GM10266 (cell line): ENCODE results near the gene COBL.

Experiments
- DNase-seq: peaks from one replicate; pipeline ENCODE4 v3.0.0; 2012; ENCODE audit errors: extremely low spot score
- TF ChIP-seq, protein P1 (sequence below): IDR thresholded peaks from 2 replicates; pipeline ENCODE4 v1.5.1; 2012; ENCODE audit warnings: mild to moderate bottlenecking, low read depth; ENCODE audit not compliant: control insufficient read depth, insufficient read depth; ENCODE audit errors: missing control alignments

Gene COBL

GRCh38 chr7:51146816-51147586 lies 169.6 kb downstream of the COBL start:
- DNase-seq: no peak
- TF ChIP-seq, protein P1, sequence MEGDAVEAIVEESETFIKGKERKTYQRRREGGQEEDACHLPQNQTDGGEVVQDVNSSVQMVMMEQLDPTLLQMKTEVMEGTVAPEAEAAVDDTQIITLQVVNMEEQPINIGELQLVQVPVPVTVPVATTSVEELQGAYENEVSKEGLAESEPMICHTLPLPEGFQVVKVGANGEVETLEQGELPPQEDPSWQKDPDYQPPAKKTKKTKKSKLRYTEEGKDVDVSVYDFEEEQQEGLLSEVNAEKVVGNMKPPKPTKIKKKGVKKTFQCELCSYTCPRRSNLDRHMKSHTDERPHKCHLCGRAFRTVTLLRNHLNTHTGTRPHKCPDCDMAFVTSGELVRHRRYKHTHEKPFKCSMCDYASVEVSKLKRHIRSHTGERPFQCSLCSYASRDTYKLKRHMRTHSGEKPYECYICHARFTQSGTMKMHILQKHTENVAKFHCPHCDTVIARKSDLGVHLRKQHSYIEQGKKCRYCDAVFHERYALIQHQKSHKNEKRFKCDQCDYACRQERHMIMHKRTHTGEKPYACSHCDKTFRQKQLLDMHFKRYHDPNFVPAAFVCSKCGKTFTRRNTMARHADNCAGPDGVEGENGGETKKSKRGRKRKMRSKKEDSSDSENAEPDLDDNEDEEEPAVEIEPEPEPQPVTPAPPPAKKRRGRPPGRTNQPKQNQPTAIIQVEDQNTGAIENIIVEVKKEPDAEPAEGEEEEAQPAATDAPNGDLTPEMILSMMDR: no peak

DNA sequence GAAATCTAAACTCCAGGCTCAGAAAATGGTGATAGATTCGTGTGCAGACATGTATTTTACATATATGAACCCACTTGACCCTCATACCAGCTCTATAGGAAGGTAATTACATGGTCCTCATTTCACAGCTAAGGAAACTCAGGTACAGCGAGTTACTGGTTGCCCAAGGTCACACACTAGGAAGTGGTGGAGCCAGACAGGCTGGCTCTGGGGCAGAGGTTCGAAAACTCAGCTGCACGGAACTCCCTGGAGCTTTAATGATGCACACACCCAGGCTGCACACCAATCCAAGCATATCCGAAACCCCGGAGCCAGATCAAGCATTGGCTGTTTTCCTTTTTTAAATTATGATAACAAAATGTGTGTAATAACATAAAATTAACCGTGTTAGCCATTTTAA lies 172.4 kb downstream of the COBL start:
- TF ChIP-seq, protein P1: no peak

GRCh38 chr7:51142741-51143385 lies 173.7 kb downstream of the COBL start:
- TF ChIP-seq, protein P1: no peak
- no peak for DNase-seq

More for the DNA sequence above, 172.4 kb downstream of the COBL start:
- DNase-seq: no peak

DNA sequence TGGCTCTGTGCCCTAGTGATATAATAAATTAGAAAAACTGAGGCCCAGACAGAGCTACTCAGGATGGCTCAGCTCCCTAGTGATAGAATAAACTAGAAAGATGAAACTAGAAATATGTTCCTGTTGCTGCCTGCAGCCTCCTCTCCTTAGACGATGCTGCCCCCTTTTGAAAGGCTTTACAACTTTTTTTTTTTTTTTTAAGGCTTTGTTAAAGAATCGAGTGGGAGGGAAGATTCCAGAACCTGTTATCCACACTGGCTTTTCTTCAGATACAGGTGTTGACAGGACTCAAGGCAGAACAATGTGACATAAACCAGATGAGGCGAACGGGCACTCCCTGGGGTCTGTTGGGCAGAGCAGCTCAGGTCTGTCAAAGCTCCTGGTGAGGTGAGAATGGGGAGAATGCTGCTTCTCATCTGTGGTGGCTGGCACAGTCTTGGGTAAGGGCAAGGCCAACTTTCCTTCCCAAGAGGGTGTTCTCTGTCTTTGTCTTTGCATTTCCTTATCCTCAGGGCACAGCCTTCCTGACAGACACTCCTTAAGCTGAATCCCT lies 175.1 kb downstream of the COBL start:
- TF ChIP-seq, protein P1: no peak
- no peak for DNase-seq

DNA sequence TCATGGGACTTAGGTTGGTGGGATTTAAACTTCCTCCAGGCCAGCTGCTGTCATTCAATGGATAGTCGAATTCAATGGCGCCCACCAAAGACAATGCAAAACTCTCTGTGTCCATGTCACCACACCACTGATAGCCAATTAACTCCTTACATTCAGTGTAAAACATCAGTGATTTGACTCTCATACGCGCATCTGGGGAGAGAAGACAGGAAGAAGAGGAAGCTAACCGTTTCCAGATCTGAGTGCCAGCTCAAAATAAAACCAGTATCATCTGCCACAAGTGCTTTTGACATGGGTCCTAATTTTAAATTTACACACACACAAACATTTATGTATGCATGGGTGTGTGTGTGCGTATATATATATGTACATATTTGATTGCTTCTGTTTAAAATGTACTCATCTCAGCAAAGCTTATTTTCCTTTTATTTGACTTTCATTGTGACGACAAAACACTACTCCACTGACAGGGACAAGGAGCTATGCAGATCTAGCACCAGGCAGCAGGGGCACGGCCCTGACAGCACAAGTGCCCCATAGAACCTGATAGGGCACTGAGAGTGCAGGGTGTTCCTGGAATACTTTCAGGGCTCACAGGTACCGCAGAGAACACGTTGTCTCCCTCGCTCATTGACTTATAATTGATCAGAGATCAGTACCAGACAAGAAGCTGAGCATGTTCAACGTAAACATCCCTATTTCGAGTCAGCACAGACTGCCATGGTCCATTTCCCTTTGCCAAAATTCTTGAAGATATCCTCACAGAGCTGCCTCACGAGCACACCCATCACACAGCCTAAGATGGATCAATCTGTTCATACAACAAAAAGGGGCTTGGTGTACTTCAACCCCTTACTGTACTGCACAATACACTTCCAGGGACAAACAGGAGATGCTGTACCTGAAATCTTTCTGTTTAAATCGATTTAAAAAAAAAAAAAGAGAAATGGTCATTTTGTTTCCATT lies 176.1 kb downstream of the COBL start:
- TF ChIP-seq, protein P1: no peak
- DNase-seq: no peak

DNA sequence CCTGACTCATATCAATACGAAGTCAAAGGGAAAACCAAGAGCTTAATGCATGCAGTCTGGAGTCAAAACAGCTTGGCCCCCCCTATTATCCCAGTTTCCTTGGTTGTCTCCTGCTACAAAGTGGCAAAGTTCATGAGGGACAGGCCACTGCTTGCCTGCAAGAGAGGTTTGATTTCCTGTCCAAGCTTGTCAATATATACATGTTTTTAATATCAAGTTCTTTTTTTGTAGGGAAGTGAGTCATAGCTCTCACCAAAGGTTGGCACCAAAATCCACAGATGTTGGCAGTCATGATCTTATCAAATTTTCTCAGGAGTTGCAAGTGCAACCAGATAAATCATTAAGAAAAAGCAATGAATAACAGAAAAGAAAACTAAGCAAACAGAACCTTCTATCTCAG lies 176.8 kb downstream of the COBL start:
- DNase-seq: no peak
- TF ChIP-seq, protein P1: no peak
